Left renal cortex interstitium (tissue), 4 donors: ENCODE measurements around the gene KANSL1. TPM values are rescaled to one million over a fixed set of nuclear protein-coding genes. Genes with fewer than 3 reads are reported as not detected.

Experiments used
- DNase-seq, 4 donors: peaks; one replicate each; pipeline ENCODE4 v3.0.0-alpha.2; 2013; ENCODE audit warnings: low read depth in 4 of 4, low spot score in 2 of 4, missing footprints in 1 of 4
- polyA plus RNA-seq, 4 donors: library from polyadenylated mRNA; unstranded; fragments of 120-200 nt; gene quantifications; one replicate each; pipeline ENCODE4 v1.2.1, GENCODE V29; 2013; ENCODE audit not compliant: insufficient read length in 4 of 4

KANSL1 gene
- polyA plus RNA-seq, 4 donors: 50.6 to 111 (median 63.5) TPM

DNA sequence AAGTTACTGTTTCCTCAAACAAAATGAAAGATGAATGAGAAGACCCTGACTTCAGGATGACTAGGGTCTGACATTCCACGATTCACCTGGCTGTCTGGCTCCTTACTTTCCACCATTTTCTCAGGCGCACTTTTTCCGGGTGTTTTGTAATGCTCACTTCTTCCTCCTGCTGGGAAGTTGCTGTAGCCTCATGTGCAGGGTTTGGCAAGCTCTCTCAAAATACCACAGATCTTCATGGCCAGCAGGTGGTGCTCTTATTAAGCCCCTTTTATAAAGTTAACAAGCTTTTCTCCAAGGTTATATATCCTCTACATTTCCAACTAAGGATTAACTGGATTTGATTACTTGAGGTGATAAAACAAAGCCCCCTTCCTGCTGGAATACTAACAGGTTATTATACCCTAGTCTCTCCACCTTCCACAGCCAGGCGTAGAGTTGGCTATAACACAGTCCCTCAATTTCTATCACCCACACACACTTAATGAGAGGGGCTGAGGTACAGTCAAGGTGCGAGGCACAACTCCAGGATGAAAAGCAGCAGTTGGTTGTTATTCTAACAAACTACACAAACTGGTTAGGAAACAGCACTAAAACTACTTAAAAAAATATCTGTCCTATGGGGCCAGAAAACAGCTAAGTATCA, 148.8 kb downstream of the KANSL1 start:
- peak; percentile 48 to 82 (median 54) for DNase-seq

DNA sequence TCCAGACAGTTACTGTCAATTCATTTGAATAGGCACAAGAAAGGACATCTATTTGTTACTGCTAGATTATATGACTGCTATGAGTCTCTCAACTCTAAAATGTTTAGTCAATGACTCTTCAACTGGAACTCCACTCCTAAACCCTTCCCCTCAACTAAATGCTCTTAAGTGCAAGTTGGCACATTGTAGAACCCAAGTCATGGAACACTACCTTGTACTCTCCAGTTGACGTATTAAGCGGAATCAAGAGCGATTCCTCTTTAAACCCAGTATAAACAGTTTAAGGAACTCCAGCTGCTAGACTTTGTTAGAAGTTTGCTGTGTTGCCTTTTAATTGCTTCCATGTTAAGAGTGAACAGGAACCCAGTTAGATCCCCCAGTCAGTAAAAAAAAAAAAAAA, 149.6 kb downstream of the KANSL1 start:
- DNase-seq: no peak

DNA sequence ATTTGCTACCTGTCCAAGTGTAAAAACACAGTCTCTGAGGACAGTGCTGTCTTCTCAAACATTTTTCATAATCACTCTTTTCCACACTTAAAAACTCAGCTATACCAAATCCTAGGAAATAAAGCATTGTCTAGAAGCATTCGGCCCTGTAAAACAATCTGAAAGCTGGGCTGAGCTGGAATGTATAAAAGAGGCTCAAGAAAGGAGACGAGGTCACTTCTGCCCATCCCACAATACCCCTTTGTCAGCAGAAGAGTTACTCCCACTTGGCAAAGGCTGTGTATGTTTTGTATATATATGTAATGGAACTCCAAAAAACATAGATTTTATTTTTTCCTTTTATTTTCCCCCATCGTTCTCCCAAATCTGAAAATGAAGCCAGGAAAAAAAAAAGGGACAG, 150.3 kb downstream of the KANSL1 start:
- DNase-seq: no peak

- DNase-seq: no peak
Observed at GRCh38 chr17:46042246-46042645, 151.0 kb downstream of the KANSL1 start.

DNA sequence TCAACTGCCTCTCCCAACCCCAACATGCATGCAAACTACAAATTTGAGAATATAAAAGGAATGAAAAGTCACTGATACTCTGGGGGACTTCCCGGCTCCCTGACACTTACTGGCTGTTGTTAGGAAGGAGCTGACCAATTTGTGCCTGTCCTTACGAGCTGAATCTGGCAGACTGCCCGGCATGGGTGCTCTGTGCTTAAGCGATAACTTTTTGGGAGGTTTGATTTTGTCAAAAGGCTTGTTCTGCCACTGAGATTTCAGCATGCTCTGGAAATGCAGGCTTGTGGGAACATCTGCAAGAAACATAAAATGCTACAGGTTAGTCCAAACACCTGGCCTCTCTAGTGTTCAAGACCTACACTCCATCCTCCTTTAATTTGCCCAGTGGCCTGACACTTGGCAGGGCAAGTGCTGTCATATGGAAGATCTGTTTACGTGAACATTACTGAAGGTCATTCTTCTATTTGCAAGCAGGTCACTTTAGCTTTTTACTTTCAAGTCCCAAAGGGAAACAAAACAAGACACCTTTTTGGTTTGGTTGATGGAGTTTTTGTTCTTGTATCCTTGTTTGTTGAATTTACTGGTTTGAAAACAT, 153.5 kb downstream of the KANSL1 start:
- no peak for DNase-seq

DNA sequence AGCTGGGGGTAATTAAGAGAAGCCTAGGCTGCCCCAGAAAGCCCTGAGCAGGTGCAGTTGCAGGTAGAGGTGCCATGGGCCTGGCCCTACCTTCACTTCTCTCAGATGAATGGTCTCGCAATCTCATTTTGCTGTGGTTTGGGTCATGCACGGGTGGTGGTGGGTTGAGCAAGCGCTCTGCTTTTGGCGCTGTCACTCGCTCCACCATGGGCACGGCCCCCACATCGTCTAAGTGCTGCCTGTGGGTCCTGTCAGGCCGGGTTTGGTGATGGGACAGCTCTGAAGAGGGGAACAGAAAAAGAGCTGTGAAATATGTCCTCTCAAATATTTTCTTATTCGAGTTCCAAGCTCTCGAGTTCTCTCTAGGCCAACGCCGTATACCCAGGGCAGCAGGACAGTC, 154.3 kb downstream of the KANSL1 start:
- DNase-seq: no peak

- DNase-seq: no peak
Observed at GRCh38 chr17:46038414-46038813, 154.8 kb downstream of the KANSL1 start.

DNA sequence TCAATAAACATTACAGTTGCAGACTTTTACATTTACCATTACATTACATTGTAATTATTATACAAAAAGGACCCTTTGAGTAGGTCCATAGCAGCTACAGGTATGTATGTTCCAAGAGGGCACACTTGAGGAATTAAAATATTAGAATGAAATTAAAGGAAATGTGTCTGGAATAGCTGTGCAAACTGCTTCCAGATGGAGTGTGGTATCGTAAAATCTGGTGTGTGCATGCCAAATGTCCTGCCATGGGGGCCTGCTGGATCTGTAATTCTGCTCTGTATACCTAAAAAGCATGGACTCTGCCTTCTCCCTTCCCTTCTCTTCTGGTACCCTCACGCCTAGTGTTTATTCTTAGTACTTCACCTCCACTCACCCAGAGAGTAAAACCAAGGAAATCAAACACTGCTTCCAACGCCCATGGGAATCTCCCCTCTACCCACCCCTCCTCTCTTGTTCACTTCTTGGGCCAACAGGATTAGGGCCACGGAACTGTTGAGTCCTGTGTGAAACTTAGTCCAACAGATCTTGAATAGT, 155.4 kb downstream of the KANSL1 start:
- DNase-seq: no peak

GRCh38 chr17:46036491-46036890, 156.7 kb downstream of the KANSL1 start:
- DNase-seq: no peak

DNA sequence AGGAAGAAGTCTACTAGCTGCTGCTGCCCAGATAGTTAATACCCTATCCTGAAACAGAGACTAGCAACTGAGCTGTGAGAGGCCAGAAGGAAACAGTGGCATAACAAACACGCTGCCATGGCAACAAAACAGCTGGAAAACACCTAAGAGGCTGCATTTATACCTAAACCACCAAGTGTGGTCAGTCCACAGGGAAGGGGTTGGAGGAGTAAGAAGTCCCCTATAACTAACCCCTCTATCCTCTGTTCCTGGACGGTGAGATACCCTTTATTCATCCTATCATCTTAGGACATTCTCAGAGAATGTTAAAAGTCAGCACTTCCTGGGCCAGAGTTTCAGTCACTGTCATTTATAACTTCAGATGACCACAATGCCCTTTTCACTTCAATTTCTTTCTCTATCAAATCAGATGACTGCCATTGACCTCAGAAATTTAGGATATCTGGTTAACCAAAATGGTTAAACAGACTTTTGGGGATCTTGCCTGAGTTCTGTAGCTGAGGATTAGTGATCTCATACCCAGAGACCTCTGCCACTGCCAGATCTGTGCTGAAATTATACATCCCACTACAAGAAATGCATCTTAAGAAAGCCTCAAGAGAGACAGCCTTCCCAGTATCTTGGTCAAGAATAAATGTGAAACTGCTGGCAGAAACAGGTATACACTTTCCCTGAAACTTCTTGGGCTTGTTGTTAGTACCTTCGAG, 158.0 kb downstream of the KANSL1 start:
- DNase-seq: no peak

DNA sequence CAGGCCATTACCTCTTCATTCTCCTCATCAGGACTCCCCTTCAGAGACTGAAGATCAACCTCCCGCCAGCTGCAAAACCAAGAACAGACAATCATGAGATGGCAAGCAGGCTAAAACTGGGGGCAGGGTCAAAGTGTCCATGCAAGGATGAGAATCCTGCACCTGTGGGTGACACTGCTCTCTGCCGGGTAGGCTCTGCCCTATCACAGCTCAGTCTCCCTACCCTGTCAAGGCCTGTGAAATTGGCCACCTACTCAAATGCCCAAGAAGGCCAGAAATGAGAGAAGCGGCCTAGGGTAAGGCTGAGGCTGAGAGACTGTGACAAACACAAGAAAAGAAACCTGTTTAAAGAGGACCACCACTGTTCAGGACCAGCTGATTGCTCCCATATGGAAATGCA, 159.8 kb downstream of the KANSL1 start:
- DNase-seq: no peak

DNA sequence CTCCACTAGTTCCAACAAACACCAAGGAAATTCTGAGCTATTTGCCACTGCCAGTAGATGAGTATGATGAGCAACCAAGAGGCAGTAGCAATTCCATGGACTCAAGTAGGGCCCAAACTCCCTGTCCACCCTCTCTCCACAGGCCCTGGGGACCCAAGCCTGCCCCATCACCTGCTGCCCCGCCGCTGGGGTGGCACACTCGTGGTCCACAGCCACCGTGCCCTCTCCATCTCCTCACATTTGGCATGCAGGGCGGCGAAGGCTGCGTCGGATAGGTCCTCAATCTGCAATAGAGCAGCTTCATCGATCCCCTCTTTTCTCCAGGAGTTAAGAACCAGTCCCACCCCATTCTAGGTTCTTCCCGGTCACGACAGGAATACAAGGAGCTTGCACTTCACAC, 160.3 kb downstream of the KANSL1 start:
- DNase-seq: no peak

- no peak for DNase-seq
Observed at GRCh38 chr17:46031920-46032319, 161.3 kb downstream of the KANSL1 start.

- no peak for DNase-seq
Observed at GRCh38 chr17:46031440-46031839, 161.8 kb downstream of the KANSL1 start.

GRCh38 chr17:46030752-46031151, 162.5 kb downstream of the KANSL1 start:
- no peak for DNase-seq

- no peak for DNase-seq
Observed at GRCh38 chr17:46029627-46030026, 163.6 kb downstream of the KANSL1 start.

GRCh38 chr17:46028981-46029565, 164.2 kb downstream of the KANSL1 start:
- no peak for DNase-seq

DNA sequence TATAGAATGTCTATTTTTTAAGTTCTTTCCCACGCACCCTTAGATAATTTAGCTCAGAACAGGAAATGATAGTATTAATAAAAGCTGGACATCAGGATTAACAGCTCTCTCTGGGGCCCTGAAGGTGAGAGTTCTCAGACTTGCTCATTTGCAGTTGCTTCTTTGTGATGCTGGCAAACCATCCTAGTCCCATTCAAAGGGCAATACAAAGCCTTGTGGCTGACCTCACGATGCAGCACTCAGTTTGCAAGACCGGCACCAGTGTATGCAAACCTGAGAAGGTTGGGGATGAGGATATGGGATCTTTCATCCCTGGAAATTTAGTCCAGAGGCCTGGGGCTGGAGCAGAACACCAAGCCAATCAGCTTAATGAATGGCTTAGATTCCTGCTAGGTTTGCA, 164.9 kb downstream of the KANSL1 start:
- DNase-seq: no peak

GRCh38 chr17:46027976-46028325, 165.3 kb downstream of the KANSL1 start:
- no peak for DNase-seq

- no peak for DNase-seq
Observed at GRCh38 chr17:46027048-46027975, 165.9 kb downstream of the KANSL1 start.
